ENCODE data around the gene RNF157.

GRCh38 chr17:76239538-76240274 is 587 bp downstream of the RNF157 start:
- TF ChIP-seq CTCF (IDR thresholded peaks at IDR 0.05) (no peak), POLR2AphosphoS5 (IDR thresholded peaks at IDR 0.05) (no peak), POLR2A (IDR thresholded peaks at IDR 0.05) (no peak), EP300 (IDR thresholded peaks at IDR 0.05) (no peak)
